T-helper 22 cell (primary cell): ENCODE data around the gene COL5A1.
"Not testable (repeated sequence)": the region's sequence is repeated elsewhere in the genome, so short reads cannot be mapped to it uniquely, and the experiment has no call there.

Source experiments
- DNase-seq: peaks from one replicate; pipeline ENCODE4 v3.0.0-alpha.2; 2020; ENCODE audit warnings: low read depth

Gene COL5A1

GRCh38 chr9:134655586-134656333 is 14.2 kb downstream of the COL5A1 start:
- no peak for DNase-seq

DNA sequence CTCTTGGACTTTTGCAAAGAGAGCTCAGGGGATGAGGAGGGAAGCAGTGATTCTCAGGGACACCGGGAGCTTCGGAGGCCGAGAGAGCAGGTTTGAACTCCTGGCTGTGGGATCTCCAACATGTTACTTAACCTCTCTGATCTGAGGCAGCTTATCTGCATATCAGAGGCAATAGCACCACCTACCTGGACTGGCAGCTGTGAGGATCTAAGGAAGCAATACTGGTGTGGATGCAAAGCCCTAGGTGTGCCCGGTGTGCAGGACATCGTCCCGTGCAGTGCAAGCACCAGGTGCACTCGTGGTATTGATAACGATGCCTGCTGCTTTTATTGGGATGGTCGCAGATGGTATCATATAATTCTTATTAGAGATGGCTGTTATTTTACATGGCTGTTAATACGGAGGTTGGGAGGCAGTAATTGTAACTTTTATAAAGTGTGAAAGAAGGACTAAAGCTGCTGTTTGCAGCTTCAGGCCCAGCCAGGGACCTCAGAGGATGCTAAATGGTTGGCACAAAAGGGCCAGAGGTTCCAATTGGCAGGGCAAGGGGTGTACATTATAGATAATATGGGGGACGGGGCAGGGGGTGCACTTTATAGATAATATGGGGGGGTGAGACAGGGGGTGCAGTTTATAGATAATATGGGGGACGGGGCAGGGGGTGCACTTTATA is 14.9 kb downstream of the COL5A1 start:
- DNase-seq, result no peak

DNA sequence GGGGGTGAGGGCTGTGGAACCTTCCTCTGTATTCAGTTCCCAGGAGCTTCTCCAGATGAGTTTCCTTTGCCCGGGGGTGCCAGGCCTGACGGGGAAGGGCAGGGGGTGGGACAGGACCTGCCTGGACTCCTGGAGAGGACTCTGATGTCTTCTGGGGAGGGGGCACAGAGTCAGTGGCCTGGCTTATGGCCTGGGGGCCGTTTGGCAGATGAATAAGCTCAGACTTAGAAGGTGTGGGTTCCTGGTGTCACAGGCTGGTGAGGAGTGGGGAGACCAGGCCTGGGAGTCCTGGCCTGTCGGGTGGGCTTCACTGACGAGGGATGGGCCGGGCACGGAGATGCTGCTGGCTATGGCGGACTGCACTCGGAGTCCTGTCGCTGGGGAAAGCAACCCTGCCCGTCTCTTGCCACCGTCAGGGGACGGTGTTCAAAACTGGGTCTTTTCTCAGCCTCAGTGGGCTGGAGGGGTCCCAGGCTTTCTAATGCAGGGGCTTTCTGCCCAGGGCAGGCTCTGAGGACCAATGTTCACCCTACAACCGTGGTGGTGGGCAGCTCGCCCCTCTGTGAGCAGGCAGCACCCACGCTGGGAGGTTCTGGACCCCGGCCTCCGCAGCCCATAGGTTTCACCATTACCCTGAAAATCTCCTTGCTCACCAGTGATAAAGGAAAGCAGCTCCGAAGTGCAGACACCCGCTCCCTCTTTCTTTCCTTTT is 16.2 kb downstream of the COL5A1 start:
- DNase-seq, result no peak

DNA sequence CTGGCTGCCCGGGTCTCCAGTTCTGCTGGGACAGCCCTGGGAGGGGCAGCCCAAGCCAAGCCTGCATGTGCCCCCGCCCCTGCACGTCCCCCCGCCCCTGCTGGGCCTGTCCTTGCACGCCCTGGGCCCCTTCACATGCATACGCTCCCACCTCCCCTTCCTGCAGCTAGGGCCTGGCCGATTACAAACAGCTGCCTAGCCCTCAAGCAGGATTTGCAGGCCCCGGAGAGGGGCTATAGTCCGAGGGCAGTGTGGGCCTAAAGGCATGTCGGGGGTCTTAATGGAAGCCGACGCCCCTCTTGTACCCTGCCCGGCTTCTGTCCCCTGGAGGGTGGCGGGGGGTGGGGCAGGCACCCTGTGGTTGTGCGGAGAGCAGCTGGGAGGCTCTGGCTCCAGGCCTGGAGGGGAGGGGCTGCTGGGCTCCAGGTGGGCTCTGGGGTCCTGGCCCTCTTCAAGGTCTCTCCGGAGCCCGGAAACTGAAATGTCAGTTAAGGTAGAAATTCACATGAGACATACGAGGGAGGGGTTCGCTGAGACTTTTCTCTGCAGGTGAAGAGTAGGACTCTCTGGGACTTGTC is 16.9 kb downstream of the COL5A1 start:
- no peak for DNase-seq

DNA sequence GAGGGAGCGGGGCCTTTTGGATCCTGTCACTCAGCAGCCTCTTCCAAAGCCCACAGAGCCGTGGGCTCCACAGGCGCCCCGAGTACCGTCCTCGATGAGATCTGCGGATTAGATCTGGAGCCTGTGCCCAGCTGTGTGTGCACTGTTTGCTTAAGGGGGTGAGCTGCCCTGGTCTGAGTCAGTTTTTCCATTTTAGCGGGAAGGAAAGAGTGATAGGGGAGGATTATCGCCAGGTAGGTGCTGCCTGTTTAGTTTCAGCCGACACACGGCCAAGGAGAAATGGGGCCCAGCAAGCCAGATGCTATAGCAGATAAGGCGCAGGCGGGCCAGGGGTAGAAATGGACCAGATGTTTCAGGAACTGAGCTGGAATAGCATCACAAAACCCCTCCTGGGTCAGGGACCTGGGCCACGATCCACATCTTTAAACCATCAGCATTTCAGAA is 18.1 kb downstream of the COL5A1 start:
- DNase-seq, result no peak

DNA sequence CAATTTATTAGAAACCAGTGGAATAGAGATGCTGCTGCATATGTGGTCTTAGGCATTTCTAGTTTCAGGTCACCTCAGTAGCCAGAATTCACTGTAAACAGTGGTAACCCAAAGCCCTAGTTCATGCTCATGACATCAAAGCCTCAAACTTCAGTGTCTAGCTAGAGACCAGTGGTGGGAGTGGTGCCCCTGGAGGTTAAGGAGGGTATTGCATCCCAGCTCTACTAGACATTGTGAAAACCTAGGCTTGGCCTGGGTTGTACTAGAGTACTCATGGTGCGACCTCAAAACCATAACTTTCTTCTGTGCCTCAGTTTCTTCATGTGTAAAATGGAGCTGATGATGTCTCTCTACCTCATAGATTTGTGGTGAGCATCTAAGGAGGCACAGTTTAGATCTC is 18.8 kb downstream of the COL5A1 start:
- DNase-seq, result no peak

DNA sequence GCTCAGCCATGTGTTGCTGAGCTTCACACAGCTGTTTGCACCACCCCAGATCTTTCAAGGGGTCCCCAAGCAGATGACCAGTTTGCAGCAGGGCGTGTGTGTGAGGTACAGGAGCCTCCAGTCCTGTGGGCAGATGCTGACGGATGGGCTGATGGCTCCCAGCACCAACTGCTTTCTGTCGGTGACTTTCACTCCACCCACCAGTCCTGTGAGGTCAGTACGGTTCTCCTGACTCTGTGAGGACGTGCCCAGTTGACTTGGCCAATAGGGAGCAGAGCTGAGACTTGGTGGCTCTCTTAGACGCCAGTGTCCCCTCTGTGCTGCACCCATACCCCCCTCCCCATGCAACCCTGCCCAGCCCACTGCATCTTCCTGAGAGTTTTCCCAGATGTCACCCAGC is 19.7 kb downstream of the COL5A1 start:
- no peak for DNase-seq

GRCh38 chr9:134661791-134662142 is 20.2 kb downstream of the COL5A1 start:
- DNase-seq, result no peak

GRCh38 chr9:134662143-134662876 is 20.7 kb downstream of the COL5A1 start:
- no peak for DNase-seq

GRCh38 chr9:134663084-134663483 is 21.5 kb downstream of the COL5A1 start:
- DNase-seq, result no peak

- no peak for DNase-seq
These were observed 22.3 kb downstream of the COL5A1 start for GRCh38 chr9:134663753-134664415.

GRCh38 chr9:134664446-134664845 is 22.8 kb downstream of the COL5A1 start:
- no peak for DNase-seq

GRCh38 chr9:134666208-134666607 is 24.6 kb downstream of the COL5A1 start:
- no peak for DNase-seq

- no peak for DNase-seq
These were observed 25.2 kb downstream of the COL5A1 start for GRCh38 chr9:134666831-134667230.

GRCh38 chr9:134668977-134669376 is 27.4 kb downstream of the COL5A1 start:
- DNase-seq, result not testable (repeated sequence)

GRCh38 chr9:134669399-134669955 is 27.9 kb downstream of the COL5A1 start:
- DNase-seq, result no peak

GRCh38 chr9:134670042-134670525 is 28.5 kb downstream of the COL5A1 start:
- DNase-seq, result no peak

DNA sequence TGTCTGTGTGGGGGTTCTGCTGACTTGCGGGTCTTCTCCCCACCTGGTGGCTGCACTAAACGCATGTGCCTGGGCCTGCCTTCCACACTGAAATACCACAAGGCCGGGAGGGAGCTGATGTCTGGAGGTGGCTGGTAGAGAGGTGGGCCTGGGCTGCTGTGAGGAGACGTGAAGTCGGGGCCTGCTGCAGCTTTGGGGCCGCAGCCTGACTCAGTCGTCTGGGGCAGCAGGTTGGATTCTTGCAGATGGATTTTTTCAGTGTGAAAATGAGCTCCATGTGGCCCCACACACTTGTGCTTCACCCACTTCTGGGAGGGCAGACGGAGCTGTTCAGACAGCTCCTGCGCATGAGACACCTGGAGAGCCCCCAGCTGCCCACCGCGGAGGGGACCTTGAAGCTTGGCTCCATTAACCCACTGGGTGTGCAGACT is 29.3 kb downstream of the COL5A1 start:
- DNase-seq, result no peak

DNA sequence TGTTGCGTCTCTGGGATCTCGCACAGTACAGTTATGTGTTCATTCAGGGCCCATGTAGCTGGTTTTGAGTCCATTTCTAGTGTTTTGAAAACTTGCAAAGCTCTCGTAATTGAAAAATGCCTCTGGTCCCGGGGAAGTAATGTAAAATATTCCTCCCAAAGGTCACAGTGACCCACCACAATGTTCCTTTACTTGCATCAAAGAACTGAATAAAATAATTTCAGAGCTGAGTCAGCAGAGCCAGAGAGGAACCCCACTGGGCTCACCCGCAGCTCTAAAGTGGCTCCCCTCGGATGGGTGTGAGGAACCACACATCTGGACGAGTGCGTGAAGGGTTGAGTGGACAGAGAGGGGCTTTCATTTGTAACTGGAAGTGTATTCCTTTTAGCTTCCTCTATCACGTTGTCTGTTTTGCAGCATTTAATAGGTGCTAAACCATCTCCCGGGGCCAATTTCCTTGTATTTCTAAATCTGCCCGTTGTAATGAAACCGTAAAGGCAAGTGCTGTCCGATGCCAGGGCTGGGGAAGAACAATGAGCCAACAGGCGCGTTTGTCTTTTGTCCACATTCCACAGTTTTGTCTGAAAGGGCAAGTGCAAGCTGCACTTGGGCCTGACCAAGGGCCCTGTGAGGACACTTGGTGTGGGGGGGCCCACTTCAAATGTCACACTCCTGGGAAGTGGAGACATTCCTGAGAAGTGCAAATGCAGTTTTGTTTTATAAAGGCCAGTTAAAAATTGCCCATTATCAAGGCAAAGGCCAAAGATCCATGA is 29.9 kb downstream of the COL5A1 start:
- no peak for DNase-seq

GRCh38 chr9:134676361-134676760 is 34.8 kb downstream of the COL5A1 start:
- DNase-seq, result no peak
